KG1 (cell line): ENCODE results near the gene CRNKL1.
A peak's percentile ranks its signal among the peaks of the same experiment; 100 is the strongest.

Experiments
- DNase-seq: peaks from one replicate; lab custom pipeline; 2025; lab: John Stamatoyannopoulos, UW

CRNKL1 gene

GRCh38 chr20:20052074-20052970 is at the start of gene CRNKL1, which contains the start of gene CFAP61:
TSS of gene CRNKL1 (minus strand) at chr20:20052466. CDS start at chr20:20052342, 124 bp downstream.
TSS of gene CFAP61 (plus strand) at chr20:20052532. CDS start at chr20:20056654, 4,122 bp downstream.
- peak; percentile 84 for DNase-seq

- DNase-seq = no peak
Measured at GRCh38 chr20:20100881-20101280, 48.6 kb upstream of the CRNKL1 start.

GRCh38 chr20:20096421-20096820 is 44.2 kb upstream of the CRNKL1 start:
- DNase-seq = no peak

- DNase-seq = no peak
Measured at GRCh38 chr20:20095114-20095872, 43.0 kb upstream of the CRNKL1 start.

- no peak for DNase-seq
Measured at GRCh38 chr20:20094410-20094809, 42.1 kb upstream of the CRNKL1 start.

- no peak for DNase-seq
Measured at GRCh38 chr20:20092827-20093226, 40.6 kb upstream of the CRNKL1 start.

- DNase-seq = no peak
Measured at GRCh38 chr20:20089939-20090338, 37.7 kb upstream of the CRNKL1 start.

- DNase-seq = no peak
Measured at GRCh38 chr20:20089018-20089417, 36.8 kb upstream of the CRNKL1 start.

- DNase-seq = no peak
Measured at GRCh38 chr20:20085812-20086211, 33.5 kb upstream of the CRNKL1 start.

- DNase-seq = no peak
Measured at GRCh38 chr20:20085071-20085470, 32.8 kb upstream of the CRNKL1 start.

- no peak for DNase-seq
Measured at GRCh38 chr20:20084296-20084752, 32.1 kb upstream of the CRNKL1 start.

- peak; percentile 6 for DNase-seq
Measured at GRCh38 chr20:20083807-20084206, 31.5 kb upstream of the CRNKL1 start.

- no peak for DNase-seq
Measured at GRCh38 chr20:20079102-20079784, 27.0 kb upstream of the CRNKL1 start.

GRCh38 chr20:20078041-20078440 is 25.8 kb upstream of the CRNKL1 start:
- DNase-seq = no peak

GRCh38 chr20:20076297-20077065 is 24.2 kb upstream of the CRNKL1 start:
- no peak for DNase-seq

GRCh38 chr20:20075032-20075431 is 22.8 kb upstream of the CRNKL1 start:
- no peak for DNase-seq

- DNase-seq = no peak
Measured at GRCh38 chr20:20073801-20074371, 21.6 kb upstream of the CRNKL1 start.

- DNase-seq = no peak
Measured at GRCh38 chr20:20070871-20071726, 18.8 kb upstream of the CRNKL1 start.

GRCh38 chr20:20065361-20065760 is 13.1 kb upstream of the CRNKL1 start:
- no peak for DNase-seq
